BJ (cell line): Measurements from ENCODE around the gene LSM3. TPM values are rescaled to one million over a fixed set of nuclear protein-coding genes. Genes with fewer than 3 reads are reported as not detected.

Experiments
- CTCF ChIA-PET: fragments of 350-600 bp; formaldehyde crosslinking; extraction: SDS; loops from one replicate; lab custom pipeline; 2021; ENCODE audit warnings: antibody characterized with exemption, inconsistent platforms; lab: Yijun Ruan, JAX
- POLR2A ChIA-PET: fragments of 300-600 bp; sonication (Branson Sonifier 250); formaldehyde crosslinking; extraction: SDS; loops from one replicate; lab custom pipeline; 2021; ENCODE audit warnings: antibody characterized with exemption; lab: Charles Lee
- DNase-seq: peaks from one replicate; pipeline ENCODE4 v3.0.0-alpha.2; 2011; ENCODE audit warnings: low read depth
- H3K27me3 ChIP-seq: 2 replicates; pipeline ENCODE4 v1.6.0; 2011; ENCODE audit warnings: low read length; ENCODE audit not compliant: control insufficient read depth, insufficient read depth
- H3K36me3 ChIP-seq: 2 replicates; pipeline ENCODE4 v1.5.1; 2011; ENCODE audit warnings: low read length; ENCODE audit not compliant: control insufficient read depth, insufficient read depth
- H3K4me3 ChIP-seq: 2 replicates; pipeline ENCODE4 v1.5.1; 2011; ENCODE audit warnings: low read depth, mild to moderate bottlenecking, control low read depth, low read length
- polyA plus RNA-seq: library from polyadenylated mRNA; depleted of rRNA; stranded (reverse); fragments of >200 nt; gene quantifications from 2 replicates; pipeline ENCODE4 v1.2.3, GENCODE V29; 2011
- TF ChIP-seq, protein P1 (sequence below): IDR thresholded peaks from 2 replicates; pipeline ENCODE4 v1.5.1; 2011; ENCODE audit warnings: low read depth, mild to moderate bottlenecking, control low read depth, inconsistent platforms, low read length, moderate library complexity; ENCODE audit not compliant: insufficient read depth

Gene LSM3
- polyA plus RNA-seq, 1 experiment: 2.7 TPM

DNA sequence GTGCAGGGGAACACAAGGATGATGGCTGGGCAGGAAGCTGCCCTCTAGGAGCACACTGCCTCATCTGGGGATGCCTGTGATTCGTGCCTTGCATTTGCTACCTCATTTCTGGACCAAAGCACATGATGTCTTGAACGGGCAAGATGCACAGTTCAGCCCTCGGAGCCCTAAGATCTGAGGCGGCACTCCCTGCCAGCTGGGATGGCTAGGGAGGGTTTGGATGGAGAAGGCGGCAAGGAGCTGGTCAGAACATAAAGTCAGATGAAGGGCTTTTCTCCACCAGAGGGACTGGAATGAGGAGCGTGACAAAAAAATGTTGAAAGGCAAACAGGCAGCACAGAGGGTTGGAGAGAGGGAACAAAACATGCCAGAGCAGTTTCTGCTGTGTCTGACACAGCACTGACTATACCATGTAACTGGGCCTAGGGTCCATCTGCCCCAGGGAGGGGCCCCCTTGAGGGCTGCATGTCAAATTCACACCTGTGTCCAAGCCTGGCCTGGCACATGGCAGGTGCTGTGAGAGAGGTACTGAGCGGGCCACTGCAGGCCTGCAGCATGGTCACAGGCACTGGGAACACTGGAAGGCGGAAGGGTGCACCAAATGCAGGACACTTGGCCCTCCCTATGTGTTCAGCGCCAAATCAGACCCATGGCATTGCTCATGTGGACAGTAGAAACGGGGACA, 32.1 kb upstream of the LSM3 start:
- POLR2A ChIA-PET: no interaction called here
- CTCF ChIA-PET: interaction anchor here (1.2 to 2.7 kb wide), 4 partner anchors 15 to 31 kb away, joined by 3 to 7 read pairs (median 4); partner anchors contain the start of gene XPC

DNA sequence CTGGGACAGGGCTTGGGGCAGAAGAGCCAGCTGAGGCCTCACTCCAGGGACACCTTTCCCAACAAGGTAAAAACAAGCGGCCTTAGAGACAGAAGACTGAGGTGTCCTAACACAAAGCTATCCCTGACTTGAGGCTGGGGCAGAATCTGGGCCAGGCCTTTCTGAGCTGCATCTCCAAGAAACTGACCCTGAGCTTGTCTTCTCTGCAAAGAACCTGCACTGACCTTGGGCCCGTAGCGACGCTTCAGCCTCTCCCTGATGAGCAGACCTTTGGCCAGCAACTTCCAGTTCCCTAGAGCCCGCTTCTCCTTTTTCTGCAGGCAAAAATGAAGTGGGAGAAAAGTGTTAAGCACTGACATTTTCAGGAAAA, 31.6 kb upstream of the LSM3 start:
- CTCF ChIA-PET: interaction anchor here (1.3 kb wide), 1 partner anchor 19 kb away, joined by 3 read pairs; no protein-coding TSS in a partner anchor
- H3K36me3 ChIP-seq: peaks cover 30% of the 10 kb centered on the region
- DNase-seq: no peak
- H3K27me3 ChIP-seq: no peaks in the 10 kb centered on the region
- no peak overlapping the region for H3K4me3 ChIP-seq
- POLR2A ChIA-PET: no interaction called here
- TF ChIP-seq, protein P1, sequence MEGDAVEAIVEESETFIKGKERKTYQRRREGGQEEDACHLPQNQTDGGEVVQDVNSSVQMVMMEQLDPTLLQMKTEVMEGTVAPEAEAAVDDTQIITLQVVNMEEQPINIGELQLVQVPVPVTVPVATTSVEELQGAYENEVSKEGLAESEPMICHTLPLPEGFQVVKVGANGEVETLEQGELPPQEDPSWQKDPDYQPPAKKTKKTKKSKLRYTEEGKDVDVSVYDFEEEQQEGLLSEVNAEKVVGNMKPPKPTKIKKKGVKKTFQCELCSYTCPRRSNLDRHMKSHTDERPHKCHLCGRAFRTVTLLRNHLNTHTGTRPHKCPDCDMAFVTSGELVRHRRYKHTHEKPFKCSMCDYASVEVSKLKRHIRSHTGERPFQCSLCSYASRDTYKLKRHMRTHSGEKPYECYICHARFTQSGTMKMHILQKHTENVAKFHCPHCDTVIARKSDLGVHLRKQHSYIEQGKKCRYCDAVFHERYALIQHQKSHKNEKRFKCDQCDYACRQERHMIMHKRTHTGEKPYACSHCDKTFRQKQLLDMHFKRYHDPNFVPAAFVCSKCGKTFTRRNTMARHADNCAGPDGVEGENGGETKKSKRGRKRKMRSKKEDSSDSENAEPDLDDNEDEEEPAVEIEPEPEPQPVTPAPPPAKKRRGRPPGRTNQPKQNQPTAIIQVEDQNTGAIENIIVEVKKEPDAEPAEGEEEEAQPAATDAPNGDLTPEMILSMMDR: no peak

More for the DNA sequence above, 32.1 kb upstream of the LSM3 start:
- no peaks in the 10 kb centered on the region for H3K27me3 ChIP-seq
- H3K4me3 ChIP-seq: no peak overlapping the region
- DNase-seq: no peak
- TF ChIP-seq, protein P1: peak; percentile 11; the same call in 1 of the 2 replicates
- H3K36me3 ChIP-seq: peaks cover 29% of the 10 kb centered on the region

DNA sequence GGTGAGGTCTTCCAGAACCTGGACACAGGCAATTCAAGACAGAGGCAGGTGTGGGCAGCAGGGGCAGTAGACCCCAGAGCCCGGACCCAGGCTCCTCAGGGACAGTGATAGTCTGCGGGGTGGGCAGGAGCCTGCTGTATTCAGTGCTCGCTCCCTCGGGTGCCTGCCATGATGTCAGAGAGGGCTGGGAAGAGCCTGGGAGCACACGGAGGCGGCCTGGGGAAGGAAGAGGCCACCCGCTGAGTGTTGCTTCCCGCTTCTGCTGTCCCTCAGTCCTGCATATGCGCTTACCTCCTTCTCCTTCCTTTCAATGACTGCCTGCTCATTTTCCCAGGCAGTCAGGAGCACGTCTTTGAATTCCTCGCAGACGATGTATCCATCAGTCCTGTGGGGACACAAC, 31.0 kb upstream of the LSM3 start:
- CTCF ChIA-PET: no interaction called here
- POLR2A ChIA-PET: no interaction called here
- DNase-seq: no peak
- Histone ChIP-seq H3K4me3 (no peak overlapping the region), H3K27me3 (no peaks in the 10 kb centered on the region), H3K36me3 (peaks cover 35% of the 10 kb centered on the region)
- TF ChIP-seq, protein P1: no peak

DNA sequence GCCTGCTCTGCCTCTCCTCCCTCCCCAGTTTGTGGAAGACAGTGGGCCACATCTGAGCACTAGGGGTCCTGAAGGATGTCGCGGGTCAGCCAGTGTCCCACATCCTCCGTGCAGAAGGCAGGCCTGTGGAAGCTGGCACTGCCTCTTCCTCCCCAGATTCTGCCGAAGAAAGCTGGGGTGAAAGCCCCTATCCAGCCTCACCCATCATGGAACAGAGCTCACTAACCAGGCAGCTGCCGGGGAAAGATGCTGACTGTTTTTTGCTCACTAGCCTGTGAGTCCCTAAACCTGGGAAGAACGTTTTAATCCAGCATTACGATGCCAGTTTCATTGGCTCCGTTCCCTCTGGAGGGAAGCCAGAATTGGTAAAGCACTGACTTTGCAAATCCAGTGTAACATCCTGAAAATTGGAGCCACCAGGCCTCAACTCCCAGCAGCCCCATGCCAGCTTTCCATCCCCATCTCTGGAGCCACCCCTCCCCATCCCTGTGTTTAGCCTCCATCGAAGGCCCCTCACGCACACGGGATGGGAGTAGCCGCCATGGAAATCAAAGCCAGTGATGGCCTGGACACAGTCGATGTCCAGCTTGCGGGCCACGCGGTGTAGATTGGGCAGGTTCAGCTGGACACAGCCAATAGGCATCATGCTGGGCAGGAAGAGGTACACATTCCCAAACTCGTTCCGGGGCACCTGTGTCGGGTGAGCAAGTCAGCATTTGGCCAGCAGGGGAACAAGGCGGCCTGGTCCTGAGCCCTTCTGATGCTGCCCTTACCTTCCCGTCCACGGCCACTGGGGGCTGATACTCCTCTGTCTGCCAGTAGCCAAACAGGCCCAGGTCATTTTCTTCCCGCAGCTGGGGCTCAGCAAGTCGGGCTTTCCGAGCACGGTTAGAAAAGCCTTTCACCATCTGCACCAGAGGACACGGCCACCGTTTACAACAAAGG, 30.3 kb upstream of the LSM3 start:
- Histone ChIP-seq H3K4me3 (no peak overlapping the region), H3K27me3 (no peaks in the 10 kb centered on the region), H3K36me3 (peaks cover 38% of the 10 kb centered on the region)
- CTCF ChIA-PET: interaction anchor here (0.8 kb wide), 1 partner anchor 320 kb away, joined by 4 read pairs; no protein-coding TSS in a partner anchor
- TF ChIP-seq, protein P1: no peak
- POLR2A ChIA-PET: no interaction called here
- DNase-seq: no peak

DNA sequence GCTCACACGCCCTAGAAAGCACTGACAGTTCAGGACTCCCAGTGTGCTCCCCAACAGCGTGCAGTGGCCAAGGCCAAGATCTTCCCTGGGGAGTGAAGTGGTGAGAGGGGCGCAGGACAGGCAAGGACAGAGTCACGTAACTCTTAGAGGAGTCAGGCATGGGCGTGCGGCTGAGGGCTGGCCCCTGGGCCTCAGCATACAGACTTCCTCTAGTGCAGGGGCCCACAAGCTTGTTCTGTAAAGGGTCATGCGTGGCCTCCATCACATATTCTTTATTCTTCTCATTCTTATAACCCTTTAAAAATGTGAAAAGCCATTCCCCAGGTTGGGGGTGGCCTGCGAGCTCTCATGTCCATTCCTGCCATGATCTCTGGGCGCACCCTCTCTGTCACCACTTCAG, 28.5 kb upstream of the LSM3 start:
- ChIA-PET CTCF (interaction anchor here (1.0 to 1.5 kb wide), 3 partner anchors 10 to 1118 kb away, joined by 3 to 4 read pairs (median 3); no protein-coding TSS in a partner anchor), POLR2A (no interaction called here)
- peaks cover 45% of the 10 kb centered on the region for H3K36me3 ChIP-seq
- no peaks in the 10 kb centered on the region for H3K27me3 ChIP-seq
- TF ChIP-seq, protein P1: no peak
- no peak for DNase-seq
- H3K4me3 ChIP-seq: no peak overlapping the region
